HCT116 (cell line): ENCODE results near the gene MAJIN. TPM values are rescaled to one million over a fixed set of nuclear protein-coding genes. Genes with fewer than 3 reads are reported as not detected.
A peak's percentile ranks its signal among the peaks of the same experiment; 100 is the strongest.

Experiments
- ATAC-seq: fragments of 200-7000 bp; cut with Tn5 transposase; 2 replicates; pipeline ENCODE4 v1.9.1; 2020; ENCODE audit warnings: mild to moderate bottlenecking, moderate library complexity
- BruUV-seq: library from RNA; stranded (reverse); fragments of 400-500 nt; replicated peaks from 2 replicates; lab custom pipeline; 2021; lab: Mats Ljungman, UMichigan
- CTCF ChIA-PET: fragments of 300-600 bp; sonication (Branson Sonifier 250); formaldehyde crosslinking; loops from one replicate; lab custom pipeline; 2021; ENCODE audit warnings: antibody characterized with exemption; lab: Charles Lee
- POLR2A ChIA-PET: fragments of 300-600, 350-600 bp; sonication (Branson Sonifier 250); formaldehyde crosslinking; loops from one replicate; lab custom pipeline; 2021; ENCODE audit warnings: antibody characterized with exemption; lab: Charles Lee
- RAD21 ChIA-PET, 2 experiments: fragments of 300-600 bp; sonication (Branson Sonifier 250); formaldehyde crosslinking; loops; one replicate each; lab custom pipeline; 2023; ENCODE audit warnings: low total read pairs in 2 of 2; ENCODE audit not compliant: uncharacterized antibody in 2 of 2, unreplicated experiment in 2 of 2, low non-redundant PET in 1 of 2; lab: Charles Lee
- DNase-seq: peaks from one replicate; pipeline ENCODE4 v3.0.0-alpha.2; 2010; ENCODE audit warnings: low read depth, low spot score
- H2AFZ ChIP-seq: fragments of 200-600 bp; shearing (Covaris generic), sonication (generic); 2 replicates; pipeline ENCODE4 v1.6.1; 2017; ENCODE audit warnings: low read depth, mixed run types, mixed read lengths, antibody characterized with exemption, low read length; ENCODE audit not compliant: poor library complexity, severe bottlenecking
- H3K27ac ChIP-seq: 2 replicates; pipeline ENCODE4 v1.5.1; 2012; ENCODE audit warnings: low read depth, low read length
- H3K27me3 ChIP-seq: fragments of 200-600 bp; sonication (generic); 2 replicates; pipeline ENCODE4 v1.6.1; 2016; ENCODE audit warnings: mixed run types, low read length, mixed read lengths; ENCODE audit not compliant: insufficient read depth
- H3K36me3 ChIP-seq, 2 experiments: fragments of 200-500 bp in 1 of 2; fragments of 200-600 bp in 1 of 2; sonication (Bioruptor generic) in 1 of 2; sonication (generic) in 1 of 2; 2 replicates each; pipeline versions ENCODE4 v1.5.1 to v1.6.1; 2014 to 2016; ENCODE audit warnings: low read length in 2 of 2, inconsistent platforms in 1 of 2, mixed read lengths in 1 of 2, mixed run types in 1 of 2; ENCODE audit not compliant: insufficient read depth in 2 of 2, control insufficient read depth in 1 of 2
- H3K4me1 ChIP-seq, 2 experiments: fragments of 200-600 bp in 1 of 2; sonication (generic) in 1 of 2; 2 replicates each; pipeline versions ENCODE4 v1.5.1 to v1.6.1; 2012 to 2017; ENCODE audit warnings: low read length in 2 of 2, inconsistent platforms in 1 of 2, mild to moderate bottlenecking in 1 of 2, mixed read lengths in 1 of 2, mixed run types in 1 of 2, moderate library complexity in 1 of 2; ENCODE audit not compliant: insufficient read depth in 2 of 2, control insufficient read depth in 1 of 2
- H3K4me2 ChIP-seq: fragments of 200-600 bp; sonication (generic); 2 replicates; pipeline ENCODE4 v1.6.1; 2017; ENCODE audit warnings: mixed run types, low read length, mixed read lengths
- H3K4me3 ChIP-seq, 2 experiments: fragments of 200-600 bp in 1 of 2; sonication (generic) in 1 of 2; replicated peaks in 1 of 2; 2 replicates each; pipeline ENCODE4 v1.5.1; 2011 to 2016; ENCODE audit warnings: low read length in 2 of 2, control low read depth in 1 of 2, low read depth in 1 of 2, mild to moderate bottlenecking in 1 of 2, mixed read lengths in 1 of 2, mixed run types in 1 of 2
- H3K79me2 ChIP-seq: fragments of 200-600 bp; sonication (generic); 2 replicates; pipeline ENCODE4 v1.6.1; 2017; ENCODE audit warnings: mild to moderate bottlenecking, mixed run types, low read length, moderate library complexity, mixed read lengths; ENCODE audit not compliant: insufficient read depth
- H3K9ac ChIP-seq: fragments of 200-600 bp; sonication (generic); 2 replicates; pipeline ENCODE4 v1.6.1; 2016; ENCODE audit warnings: low read length, mixed read lengths
- H3K9me2 ChIP-seq: fragments of 200-600 bp; sonication (generic), shearing (Covaris generic); 2 replicates; pipeline ENCODE4 v1.6.1; 2017; ENCODE audit warnings: mixed run types, mild to moderate bottlenecking, moderate library complexity; ENCODE audit not compliant: insufficient read depth
- H3K9me3 ChIP-seq, 2 experiments: fragments of 200-500 bp in 1 of 2; fragments of 200-600 bp in 1 of 2; sonication (Bioruptor generic) in 1 of 2; sonication (generic) in 1 of 2; 2 replicates each; pipeline ENCODE4 v1.6.1; 2014 to 2017; ENCODE audit warnings: low read length in 2 of 2, mixed read lengths in 2 of 2, inconsistent platforms in 1 of 2, low read depth in 1 of 2, mild to moderate bottlenecking in 1 of 2, mixed run types in 1 of 2, moderate library complexity in 1 of 2; ENCODE audit not compliant: control insufficient read depth in 1 of 2, insufficient read depth in 1 of 2
- H4K20me1 ChIP-seq: fragments of 200-600 bp; sonication (generic), shearing (Covaris generic); 2 replicates; pipeline ENCODE4 v1.6.1; 2017; ENCODE audit warnings: mixed run types, mild to moderate bottlenecking, moderate library complexity; ENCODE audit not compliant: insufficient read depth
- CTCF ChIP-seq, 3 experiments: fragments of 200-600 bp in 1 of 3; sonication (generic) in 1 of 3; IDR thresholded peaks in 2 of 3; conservative IDR thresholded peaks in 1 of 3; 2 replicates each; pipeline ENCODE4 v1.5.1; 2012 to 2017; ENCODE audit warnings: low read depth in 2 of 3, low read length in 2 of 3, antibody characterized with exemption in 1 of 3, borderline replicate concordance in 1 of 3, control low read depth in 1 of 3, mild to moderate bottlenecking in 1 of 3, mixed read lengths in 1 of 3, mixed run types in 1 of 3, moderate library complexity in 1 of 3; ENCODE audit not compliant: insufficient read depth in 1 of 3
- POLR2A ChIP-seq: IDR thresholded peaks from 2 replicates; pipeline ENCODE4 v1.7.0; 2011; ENCODE audit warnings: borderline replicate concordance; ENCODE audit not compliant: insufficient read depth, insufficient read length; ENCODE audit errors: extremely low read depth
- POLR2AphosphoS5 ChIP-seq: IDR thresholded peaks from 2 replicates; pipeline ENCODE4 v1.6.1; 2011; ENCODE audit warnings: mild to moderate bottlenecking, low read depth, low read length, moderate library complexity
- REST ChIP-seq: IDR thresholded peaks from 2 replicates; pipeline ENCODE4 v1.6.1; 2012; ENCODE audit warnings: low read depth
- SIN3A ChIP-seq: IDR thresholded peaks from 2 replicates; pipeline ENCODE4 v1.6.1; 2012; ENCODE audit warnings: low read depth
- TCF7L2 ChIP-seq: IDR thresholded peaks from 2 replicates; pipeline ENCODE4 v1.7.0; 2011; ENCODE audit warnings: borderline replicate concordance, inconsistent platforms; ENCODE audit not compliant: insufficient read depth, insufficient read length; ENCODE audit errors: extremely low read depth
- ZBTB33 ChIP-seq: IDR thresholded peaks from 2 replicates; pipeline ENCODE4 v1.6.1; 2011; ENCODE audit warnings: mild to moderate bottlenecking, low read length, moderate library complexity; ENCODE audit not compliant: insufficient replicate concordance; ENCODE audit errors: extremely low read depth
- ZFX ChIP-seq: fragments of 450-650 bp; IDR thresholded peaks from 2 replicates; pipeline ENCODE4 v1.6.1; 2017
- ZNF274 ChIP-seq: fragments of 200-500 bp; sonication (Bioruptor generic); IDR thresholded peaks from 2 replicates; pipeline ENCODE4 v1.6.1; 2014; ENCODE audit warnings: mild to moderate bottlenecking, low read depth, low read length, inconsistent platforms
- intact Hi-C: fragments of 100-400 bp; cut with micrococcal nuclease; formaldehyde crosslinking; loops from 2 replicates; pipeline ENCODE4 v1.10.0; 2022
- total RNA-seq: library from RNA; stranded (reverse); gene quantifications from one replicate; pipeline ENCODE4 v1.2.1, GENCODE V29; 2021; ENCODE audit not compliant: unreplicated experiment

The MAJIN gene
- total RNA-seq, 1 experiment from 2014 or later: not detected

- TF ChIP-seq REST (no peak), ZFX (no peak), POLR2A (no peak)
Observed at GRCh38 chr11:64890522-64890939, 81.4 kb downstream of the MAJIN start (continued).

- BruUV-seq: no TSS peak
- H4K20me1 ChIP-seq: no peaks in the 10 kb centered on the region
- RAD21 ChIA-PET: interaction anchor here in 1 of 2 experiments (1.2 kb wide), 1 partner anchor 42 kb away, joined by 3 read pairs; no protein-coding TSS in a partner anchor
- H2AFZ ChIP-seq: no peak overlapping the region
- no peaks in the 10 kb centered on the region for H3K79me2 ChIP-seq
- peak overlapping the region; percentile 5; the same call in 1 of the 2 replicates for H3K9ac ChIP-seq
- no peaks in the 10 kb centered on the region for H3K9me2 ChIP-seq
- no peak overlapping the region; the same call in 1 of the 2 replicates for H3K27ac ChIP-seq
- peak overlapping the region; percentile 89 for H3K4me2 ChIP-seq
- no peaks in the 10 kb centered on the region for H3K36me3 ChIP-seq
- CTCF ChIA-PET: interaction anchor here (2.3 to 10.8 kb wide), 2 partner anchors 40 to 45 kb away, joined by 10 to 112 read pairs; partner anchors contain the start of gene CDC42BPG
- POLR2A ChIA-PET: interaction anchor here (1.2 kb wide), 1 partner anchor 34 kb away, joined by 4 read pairs; no protein-coding TSS in a partner anchor
- intact Hi-C loops: loop anchor here (5.0 kb wide), 1 partner anchor 102 kb away; no protein-coding TSS in a partner anchor
- no peaks in the 10 kb centered on the region for H3K9me3 ChIP-seq
- DNase-seq (no peak), ATAC-seq (no peak)
- no peak overlapping the region for H3K4me3 ChIP-seq
- H3K4me1 ChIP-seq: peaks cover 7 to 39% of the 10 kb centered on the region in 2 experiments; a peak in 3 of 4 replicates
- H3K27me3 ChIP-seq: no peaks in the 10 kb centered on the region
- TF ChIP-seq ZBTB33: no peak
- TF ChIP-seq REST: no peak
- no peak for TF ChIP-seq CTCF (IDR thresholded peaks at IDR 0.05 in 2 of 3, conservative IDR thresholded peaks at IDR 0.05 in 1 of 3; ENCODE audit: borderline replicate concordance in 1 of 3, insufficient read depth in 1 of 3, low read depth in 2 of 3, low read length in 2 of 3)
- TF ChIP-seq SIN3A: no peak
- no peak for TF ChIP-seq TCF7L2
- TF ChIP-seq POLR2AphosphoS5: no peak
- TF ChIP-seq ZNF274: no peak
Observed at GRCh38 chr11:64888729-64889511, 83.0 kb downstream of the MAJIN start.
